Colon (tissue), 2 donors: ENCODE measurements around the gene POGLUT3.

Experiments
- FAIRE-seq: peaks from 2 replicates; lab custom pipeline; 2012; peaks lifted over from hg19 to GRCh38; lab: Jason Lieb, UNC
- donor health status: control.
- donor health status: control.

The POGLUT3 gene, protein sequence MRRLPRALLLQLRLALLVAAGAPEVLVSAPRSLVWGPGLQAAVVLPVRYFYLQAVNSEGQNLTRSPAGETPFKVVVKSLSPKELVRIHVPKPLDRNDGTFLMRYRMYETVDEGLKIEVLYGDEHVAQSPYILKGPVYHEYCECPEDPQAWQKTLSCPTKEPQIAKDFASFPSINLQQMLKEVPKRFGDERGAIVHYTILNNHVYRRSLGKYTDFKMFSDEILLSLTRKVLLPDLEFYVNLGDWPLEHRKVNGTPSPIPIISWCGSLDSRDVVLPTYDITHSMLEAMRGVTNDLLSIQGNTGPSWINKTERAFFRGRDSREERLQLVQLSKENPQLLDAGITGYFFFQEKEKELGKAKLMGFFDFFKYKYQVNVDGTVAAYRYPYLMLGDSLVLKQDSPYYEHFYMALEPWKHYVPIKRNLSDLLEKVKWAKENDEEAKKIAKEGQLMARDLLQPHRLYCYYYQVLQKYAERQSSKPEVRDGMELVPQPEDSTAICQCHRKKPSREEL

DNA sequence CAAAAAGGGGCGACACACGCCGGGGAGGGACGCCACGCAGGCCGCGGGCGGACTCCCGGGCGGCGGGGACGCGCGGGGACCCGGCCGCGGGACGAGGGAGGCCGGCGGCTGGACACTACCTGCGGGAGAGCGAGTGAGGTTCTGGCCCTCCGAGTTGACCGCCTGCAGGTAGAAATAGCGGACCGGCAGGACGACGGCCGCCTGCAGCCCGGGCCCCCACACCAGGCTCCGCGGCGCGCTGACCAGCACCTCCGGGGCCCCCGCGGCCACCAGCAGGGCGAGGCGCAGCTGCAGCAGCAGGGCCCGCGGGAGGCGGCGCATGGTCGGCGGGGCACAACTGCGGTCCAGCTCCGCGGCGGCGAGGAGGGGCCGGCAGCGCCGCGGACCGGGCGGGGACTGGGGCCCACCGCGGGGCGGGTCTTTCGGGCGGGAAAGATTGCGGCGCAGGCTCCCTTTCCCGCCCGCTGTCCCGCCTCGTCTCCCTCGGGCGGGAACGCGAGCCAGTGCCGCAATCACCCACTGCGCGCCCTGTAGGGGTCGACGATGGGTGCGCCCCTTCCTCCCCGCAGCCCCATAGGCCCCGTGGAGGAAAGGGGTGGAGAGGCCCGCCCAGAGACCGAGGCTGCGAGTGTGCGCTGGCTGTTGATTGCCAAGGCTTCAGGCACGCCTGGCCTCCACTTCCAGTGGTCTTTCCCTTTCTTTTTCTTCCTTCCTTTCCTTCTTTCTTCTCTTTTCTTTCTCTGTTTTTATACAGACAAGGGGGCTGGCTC lies at the start of gene POGLUT3:
POGLUT3 (minus strand) TSS at position 339 of the 770 bp plus-strand sequence; CDS start at position 321, 18 bp downstream.
- no peak for FAIRE-seq

DNA sequence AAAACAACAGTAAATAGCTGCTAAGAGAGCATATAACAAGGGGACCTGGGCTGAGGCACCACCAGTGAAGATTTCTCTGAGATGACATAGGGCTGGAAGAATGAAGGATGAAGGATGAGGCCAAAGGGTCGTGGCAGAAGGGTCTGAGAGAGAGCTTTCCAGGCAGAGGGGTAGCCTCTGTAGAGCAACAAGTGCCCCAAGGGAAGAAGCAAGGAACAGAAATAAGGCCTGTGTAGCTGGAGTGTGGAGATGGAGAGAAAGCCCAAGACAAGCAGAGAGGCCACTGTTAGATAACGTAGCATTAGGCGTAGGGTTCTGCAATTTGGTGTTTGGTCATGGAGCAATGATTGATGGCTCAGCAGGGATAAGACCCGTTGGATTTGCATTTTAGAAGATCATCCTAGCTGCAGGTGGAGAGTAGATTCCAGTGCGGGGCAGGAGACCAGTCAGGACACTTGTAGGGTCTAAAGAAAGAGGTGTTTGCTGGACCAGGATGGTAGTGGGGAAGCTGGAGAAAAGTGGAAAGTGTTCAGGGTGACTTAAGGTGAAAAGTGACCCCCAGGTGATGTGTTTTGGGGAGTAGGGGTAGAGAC lies 47.8 kb upstream of the POGLUT3 start:
- FAIRE-seq, result no peak

DNA sequence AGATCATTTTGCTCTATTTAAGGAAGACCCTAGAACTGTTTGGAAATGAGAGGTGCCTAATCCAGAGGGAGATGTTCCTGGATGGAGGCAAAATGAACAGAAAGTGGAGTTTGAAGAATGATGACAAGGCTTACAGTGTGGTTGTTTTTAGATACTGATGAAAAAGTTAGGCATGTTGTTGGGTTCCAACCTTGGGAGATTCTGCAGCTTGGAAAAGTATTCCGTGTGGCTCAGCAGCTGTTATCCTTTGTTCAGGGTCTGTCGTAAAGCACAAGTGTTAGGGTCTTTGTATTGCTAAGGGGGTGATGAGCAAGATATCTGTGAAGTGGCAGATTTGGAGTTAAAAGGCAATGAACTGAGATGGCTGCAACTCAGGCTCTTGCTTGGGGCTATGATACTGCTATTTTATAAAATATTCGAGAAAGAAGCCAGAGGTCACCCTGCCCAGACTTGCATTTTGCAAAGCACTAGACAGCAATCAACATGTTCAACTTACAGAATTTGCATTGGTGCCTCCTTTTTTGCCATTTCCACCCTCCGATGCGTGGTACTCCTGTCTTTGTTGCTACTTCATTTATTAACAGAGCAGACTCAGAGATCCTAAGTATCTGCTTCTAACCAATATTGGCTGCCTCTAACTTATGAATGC lies 45.3 kb upstream of the POGLUT3 start:
- no peak for FAIRE-seq

DNA sequence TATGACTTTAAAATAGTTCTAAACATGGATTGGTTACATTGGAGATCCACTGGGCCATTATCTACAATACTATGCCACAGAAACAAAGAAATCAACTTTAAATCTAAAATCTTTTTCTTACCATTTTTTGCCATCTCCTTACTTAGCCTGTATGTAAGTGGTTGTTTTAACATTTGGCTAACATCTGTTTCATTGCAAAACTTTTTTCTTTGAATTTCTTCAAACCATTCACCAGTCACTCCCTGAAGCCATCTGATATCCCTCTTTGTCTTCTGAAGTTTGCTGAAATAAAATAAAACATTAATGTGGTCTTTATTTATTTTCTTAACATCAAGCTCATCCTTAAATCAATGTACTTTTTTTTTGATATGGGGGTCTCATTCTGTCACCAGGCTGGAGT lies 43.3 kb upstream of the POGLUT3 start:
- no peak for FAIRE-seq

DNA sequence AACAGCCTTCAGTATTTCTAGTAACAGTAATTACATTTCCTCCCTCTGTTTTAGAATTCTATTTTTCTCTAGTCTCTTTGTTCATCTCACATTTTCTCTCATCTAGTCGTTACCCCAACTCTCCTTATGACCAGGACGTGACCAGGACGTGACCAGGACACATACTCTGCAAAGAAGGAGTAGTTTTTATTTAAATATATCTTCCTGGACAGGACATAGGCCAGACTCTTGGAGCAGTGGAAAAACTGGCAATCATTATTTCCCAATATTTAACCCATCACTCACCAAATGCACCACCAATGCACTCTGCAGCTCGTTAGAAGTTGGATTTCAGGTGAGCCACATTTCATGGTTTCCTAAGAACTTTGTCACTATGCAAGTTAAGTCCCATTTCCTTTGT lies 40.3 kb upstream of the POGLUT3 start:
- no peak for FAIRE-seq

DNA sequence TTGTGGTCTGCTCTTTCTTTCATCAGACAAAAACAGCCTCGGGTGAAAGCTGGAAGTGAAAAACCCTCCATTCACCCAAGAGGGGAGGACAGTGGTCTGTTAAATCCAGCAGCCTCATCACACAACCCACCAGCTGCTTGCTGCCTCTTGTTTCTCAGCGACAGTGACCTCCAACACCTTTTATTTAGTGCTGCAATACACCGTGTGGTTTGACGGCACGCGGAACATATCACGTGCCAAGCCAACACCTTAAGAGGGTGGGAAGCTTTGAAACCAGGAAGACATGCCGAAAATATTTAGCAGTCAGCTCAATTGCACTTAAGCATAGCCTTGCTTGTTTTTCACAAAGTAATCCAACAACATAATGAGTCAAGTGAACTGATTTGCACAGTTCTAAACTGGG lies 39.8 kb upstream of the POGLUT3 start:
- no peak for FAIRE-seq

DNA sequence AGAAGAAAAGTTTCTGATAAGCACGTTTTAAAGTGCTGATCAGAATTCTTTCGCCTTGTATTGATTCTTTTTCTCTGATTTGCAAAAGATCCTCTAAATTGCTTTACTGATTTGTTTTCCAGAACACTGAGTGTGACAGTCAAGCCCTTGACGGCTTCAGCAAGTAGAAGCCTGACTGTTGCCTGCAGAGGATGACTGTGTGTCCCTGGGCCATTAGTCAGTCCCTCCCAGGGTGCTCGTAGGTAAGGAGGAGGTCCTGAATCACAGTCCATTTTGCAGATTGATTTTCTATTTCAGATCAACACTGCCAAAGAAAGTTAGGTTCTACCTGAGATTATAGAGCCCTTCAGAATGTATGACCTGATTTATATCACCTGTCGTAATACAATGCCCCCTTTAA lies 38.6 kb upstream of the POGLUT3 start:
- FAIRE-seq, result no peak

DNA sequence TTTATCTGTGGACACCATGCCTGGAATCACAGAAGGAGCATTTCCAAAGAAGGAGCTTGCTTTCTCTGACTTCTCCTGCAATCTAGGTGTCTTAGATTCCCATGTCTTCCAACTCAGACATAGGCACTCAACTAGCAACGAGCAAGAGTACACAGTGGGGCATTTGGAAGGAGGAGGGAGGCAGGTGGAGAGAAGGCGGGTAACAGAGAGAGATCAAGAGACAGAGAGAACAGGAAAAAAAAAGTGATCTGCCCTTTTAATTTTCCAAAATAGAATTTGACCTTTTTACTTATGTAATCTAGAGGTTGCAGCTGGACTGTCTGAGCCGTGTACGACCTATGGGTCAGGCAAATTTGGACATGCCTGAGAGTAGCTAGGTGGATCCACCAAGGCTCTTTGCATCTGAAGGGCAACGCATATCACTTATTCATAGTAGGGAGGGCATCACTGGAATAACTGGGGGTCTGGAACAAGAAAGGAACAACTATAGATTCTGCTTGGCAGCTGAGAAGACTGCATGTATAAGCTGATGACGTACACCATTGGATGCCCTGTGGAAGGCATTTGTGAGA lies 37.3 kb upstream of the POGLUT3 start:
- FAIRE-seq, result no peak

DNA sequence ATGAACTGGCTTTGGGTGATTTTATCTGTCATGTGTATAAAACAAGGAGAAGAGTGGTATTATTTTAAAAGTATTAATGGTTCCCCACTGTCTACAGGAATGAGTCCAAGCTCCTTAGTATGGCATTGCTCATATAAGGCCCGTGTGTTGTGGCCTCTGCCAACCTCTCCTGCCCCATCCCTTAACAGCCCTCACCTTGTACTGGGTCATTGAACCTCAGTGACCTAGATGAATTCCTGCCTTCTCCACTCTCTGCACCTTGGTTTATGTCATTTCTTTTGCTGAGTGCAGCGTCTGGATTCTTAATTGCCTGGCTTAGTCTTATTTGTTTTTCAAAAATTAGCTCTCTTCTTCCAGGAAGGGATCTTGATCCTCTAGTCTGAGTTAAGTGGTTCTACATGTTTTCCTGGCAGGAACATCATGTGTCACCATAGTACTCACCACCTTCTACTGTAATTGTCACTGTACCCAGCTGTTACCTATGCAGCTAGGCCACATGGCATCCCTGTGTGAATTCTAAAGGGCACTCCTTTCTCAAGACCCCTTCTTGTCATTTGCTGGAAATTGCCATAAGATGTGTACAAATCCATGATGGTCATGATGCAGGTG lies 36.2 kb upstream of the POGLUT3 start:
- FAIRE-seq, result no peak

DNA sequence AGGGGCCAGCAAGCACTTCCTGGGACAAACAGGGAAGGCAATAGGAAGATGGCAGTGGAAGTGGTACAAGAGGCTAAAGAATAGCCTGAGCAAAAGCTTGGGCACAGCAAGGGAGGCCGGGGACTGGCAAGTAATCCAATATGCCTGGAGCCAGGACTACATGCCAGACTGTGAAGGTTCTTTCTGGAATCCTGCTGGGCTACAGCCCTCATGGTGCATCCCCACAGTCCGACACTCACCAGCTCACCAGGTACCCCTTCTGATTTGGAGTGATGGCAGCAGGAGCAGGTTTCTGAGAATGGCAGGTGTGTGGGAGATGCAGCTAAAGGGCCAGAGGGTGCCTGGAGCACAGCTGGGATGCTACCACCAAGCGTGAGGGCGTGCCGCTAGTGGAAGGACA lies 32.2 kb upstream of the POGLUT3 start:
- no peak for FAIRE-seq

DNA sequence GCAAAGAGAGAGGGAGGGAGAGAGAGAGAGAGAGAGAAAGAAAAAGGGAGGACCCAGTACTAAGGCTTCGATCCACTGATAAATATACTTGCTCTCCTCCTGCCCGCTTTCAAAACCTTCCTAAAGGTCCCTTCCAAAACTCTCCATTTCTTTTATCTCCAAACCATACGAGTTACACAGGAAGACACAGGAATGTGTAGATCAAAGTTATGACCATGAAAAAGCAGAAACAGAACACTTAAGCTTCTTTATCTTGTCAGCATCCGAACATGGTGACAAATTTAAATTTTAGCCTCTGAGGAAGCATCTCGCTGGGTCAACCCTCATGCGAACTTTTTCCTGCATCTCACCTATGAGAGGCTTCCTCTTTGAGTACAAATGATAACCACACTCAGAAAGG lies 29.2 kb upstream of the POGLUT3 start:
- FAIRE-seq, result no peak

DNA sequence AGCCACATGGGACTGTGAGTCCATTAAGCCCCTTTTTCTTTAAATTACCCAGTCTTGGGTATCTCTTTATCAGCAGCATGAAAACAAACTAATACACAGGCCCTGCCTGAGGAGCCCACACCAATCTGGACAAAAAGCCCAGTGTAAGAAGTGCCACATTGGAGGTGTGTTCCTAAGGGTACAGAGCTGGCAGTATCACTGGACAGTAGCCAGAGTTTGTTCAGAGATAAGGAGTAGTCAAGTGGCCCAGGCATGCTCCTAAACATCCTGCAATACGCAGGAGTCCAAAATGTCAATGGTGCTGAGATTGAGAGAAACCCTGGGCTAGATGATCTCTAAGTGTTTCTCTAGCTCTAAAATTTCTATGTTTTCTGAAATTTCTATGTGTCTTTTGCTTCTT lies 27.0 kb upstream of the POGLUT3 start:
- FAIRE-seq, result no peak

DNA sequence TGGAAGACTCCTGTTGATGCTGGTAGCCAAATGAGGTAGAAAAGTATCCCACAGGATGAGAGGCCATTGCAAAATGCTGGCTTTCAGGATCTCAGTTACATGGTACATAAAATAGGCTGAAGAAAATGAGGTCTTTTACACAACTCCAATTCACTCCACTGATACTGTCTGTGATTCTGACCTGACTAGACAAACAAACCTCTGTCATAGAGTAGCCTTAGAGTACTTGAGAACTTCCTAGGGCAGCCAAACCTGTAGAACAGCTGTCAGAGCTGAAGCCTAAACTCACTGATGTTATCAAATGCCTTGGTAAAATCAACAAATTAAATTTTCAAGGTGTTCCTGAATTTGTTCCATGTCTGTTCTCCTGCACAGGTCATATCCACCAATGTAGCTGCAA lies 26.2 kb upstream of the POGLUT3 start:
- no peak for FAIRE-seq

DNA sequence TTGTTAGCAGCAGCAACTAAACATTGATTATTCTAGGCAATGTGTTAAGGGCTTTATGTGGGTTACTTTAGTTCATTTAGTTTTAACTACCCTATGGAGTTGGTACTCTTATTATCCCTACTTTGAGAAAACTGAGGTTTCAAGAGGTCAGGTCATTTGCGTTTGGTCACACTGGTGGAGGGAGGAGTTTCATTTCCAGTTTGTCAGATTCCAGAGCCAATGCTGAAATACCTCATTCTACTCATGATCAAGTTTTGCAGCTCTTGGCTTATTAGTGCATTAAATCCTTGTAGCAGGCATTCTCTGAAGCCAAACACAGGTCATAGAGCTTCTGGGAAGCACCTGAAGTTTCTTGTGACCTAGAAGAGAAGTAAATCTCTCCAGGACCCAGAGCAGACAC lies 24.1 kb upstream of the POGLUT3 start:
- FAIRE-seq, result no peak

DNA sequence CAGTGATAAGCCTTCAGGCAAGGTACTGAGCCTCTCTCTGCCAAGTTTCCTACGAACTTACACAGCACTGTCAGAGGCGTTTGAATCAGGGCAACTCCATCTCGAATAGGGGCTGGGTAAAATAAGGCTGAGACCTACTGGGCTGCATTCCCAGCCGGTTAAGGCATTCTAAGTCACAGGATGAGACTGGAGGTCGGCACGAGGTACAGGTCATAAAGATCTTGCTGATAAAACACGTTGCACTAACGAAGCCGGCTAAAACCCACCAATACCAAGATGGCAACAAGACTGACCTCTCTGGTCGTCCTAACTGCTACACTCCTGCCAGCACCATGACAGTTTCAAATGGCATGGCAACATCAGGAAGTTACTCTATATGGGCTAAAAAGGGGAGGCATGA lies 20.4 kb upstream of the POGLUT3 start:
- no peak for FAIRE-seq

DNA sequence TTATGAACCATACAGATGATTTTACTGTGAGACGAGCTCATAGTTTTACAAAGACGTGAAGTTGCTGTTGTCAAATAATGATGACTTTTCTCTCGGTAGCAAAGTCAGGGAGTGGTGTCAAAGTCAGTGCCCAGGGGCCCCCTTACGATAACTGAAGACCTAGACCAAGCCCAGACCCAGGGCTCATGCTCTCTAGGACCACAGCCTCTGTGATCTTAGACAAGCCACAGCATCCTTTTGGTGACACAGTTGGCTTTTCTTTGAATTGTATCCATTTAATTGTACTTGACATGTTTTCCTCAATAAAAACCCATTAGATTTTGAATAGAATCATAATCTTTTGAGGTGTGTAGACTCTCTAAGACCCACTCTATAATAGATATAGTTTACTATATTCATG lies 17.9 kb upstream of the POGLUT3 start:
- FAIRE-seq, result no peak

DNA sequence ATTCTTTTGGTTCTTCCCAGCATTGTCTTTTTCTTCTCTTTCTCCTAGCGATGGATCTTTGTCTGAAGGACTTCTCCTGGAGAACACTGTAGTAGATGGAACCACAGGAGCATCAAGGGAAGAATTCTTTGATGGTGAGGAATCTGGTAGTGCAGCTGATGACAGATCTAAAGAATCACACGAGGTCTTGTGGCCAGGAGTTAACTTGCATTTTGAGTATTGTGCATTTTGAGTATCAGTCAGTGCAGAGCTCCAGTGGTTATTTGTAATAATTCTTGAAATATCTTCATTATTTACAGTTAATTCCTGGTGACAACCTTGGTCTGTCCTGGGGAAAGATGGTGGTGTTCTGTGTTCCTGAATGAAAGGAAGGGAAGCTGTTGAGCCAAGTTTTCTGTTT lies 14.5 kb upstream of the POGLUT3 start:
- FAIRE-seq, result no peak

DNA sequence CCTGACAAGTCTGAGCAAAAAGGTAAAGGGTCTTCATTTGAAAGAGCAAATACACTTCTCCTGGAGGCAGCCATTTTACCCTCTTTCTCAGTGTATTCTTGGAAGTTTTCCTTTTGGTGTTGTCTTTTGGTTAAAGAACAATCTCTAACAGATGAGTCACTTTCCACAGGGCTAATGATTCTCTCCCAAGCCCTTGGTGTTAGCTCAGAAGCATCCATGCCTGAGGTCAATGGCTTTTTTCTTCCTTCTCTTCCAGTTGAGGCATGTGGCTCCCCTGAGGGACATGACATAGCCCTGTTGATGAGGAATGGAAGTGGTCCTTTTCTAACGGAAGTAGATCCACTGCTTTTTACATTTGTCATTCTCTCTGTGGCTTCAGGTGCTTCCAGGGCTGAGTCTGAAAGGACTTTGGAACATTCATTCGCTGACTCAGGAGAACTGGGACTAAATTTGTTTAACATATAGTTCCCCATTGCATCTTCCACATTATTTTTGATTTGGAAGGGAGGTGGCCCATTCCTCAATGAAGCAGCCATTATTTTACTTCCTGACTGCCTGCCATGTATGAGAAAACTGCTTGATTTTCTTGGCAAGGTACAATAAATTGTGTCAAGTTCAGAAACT lies 13.8 kb upstream of the POGLUT3 start:
- FAIRE-seq, result no peak

DNA sequence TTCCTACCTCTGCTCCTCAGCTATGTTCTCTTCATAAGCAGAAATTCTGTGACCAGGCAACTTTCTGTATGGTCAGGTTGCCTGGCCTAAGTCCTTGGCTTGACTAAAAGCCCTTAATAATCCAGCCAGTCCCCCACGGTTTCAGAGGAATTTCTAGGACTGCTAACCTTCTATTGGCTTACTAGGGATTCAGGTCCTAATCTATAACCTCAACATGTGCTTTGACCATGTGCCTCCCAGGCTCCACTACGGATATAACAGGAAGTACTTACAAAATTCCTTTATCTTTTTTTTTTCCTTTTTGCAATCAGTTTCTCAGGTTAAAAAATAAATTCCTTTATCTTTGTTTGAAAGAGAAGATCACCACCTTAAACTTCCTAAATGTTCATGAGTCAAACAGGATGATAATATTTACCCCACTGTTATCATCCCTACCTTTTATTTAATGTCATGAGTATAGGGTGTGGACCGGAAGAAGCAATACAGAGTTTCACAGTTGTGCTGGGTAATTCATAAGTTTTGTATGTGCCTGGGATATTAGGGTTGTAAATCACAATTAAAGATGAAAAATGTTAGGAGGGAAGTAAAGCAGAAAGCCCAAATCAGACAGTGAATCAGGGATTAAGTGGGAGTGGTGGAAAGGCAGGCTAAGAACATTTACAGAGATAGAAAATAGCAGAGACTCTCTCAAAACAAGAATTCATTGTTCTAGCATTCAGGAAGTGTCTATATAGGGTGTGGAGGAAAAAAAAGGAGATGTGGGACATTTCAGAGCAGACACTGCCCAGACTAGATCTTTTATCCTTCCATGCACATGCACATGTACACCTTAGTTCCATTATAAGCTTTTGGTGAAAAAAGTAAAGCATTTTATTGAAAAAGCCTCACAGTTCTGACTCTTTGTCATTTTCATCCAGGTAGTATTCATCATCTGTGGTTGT lies 10.7 kb upstream of the POGLUT3 start:
- peak; percentile 36 for FAIRE-seq

DNA sequence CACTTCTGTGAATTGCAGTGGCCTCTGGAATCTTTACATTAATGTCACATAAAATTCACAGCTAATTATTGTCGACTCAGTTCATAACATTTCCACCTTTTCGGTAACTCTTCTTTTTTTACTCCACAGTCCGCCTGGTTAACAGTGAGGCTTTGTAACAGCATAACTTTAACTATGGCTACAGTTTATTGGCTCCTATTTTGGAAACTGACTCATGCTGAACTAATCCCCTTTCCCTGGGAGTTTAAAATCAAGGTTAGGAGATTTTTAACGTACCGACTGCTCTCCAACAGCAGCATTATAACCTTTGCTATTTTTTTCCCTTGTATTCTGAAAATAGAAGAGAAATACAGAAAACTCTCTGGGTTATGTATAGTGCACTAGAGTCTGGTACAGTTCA lies 3.2 kb upstream of the POGLUT3 start:
- no peak for FAIRE-seq
